Measurements from ENCODE around the gene ATG13. TPM values are rescaled to one million over a fixed set of nuclear protein-coding genes. Genes with fewer than 3 reads are reported as not detected.

ATG13 gene
- polyA plus RNA-seq, 1 donor, result 69.5 TPM

- no peak for DNase-seq
These were observed 58.0 kb downstream of the ATG13 start for GRCh38 chr11:46675288-46675851.

- no peak for DNase-seq
These were observed 58.6 kb downstream of the ATG13 start for GRCh38 chr11:46675949-46676348.

- DNase-seq, result no peak
These were observed 59.2 kb downstream of the ATG13 start for GRCh38 chr11:46676436-46677158.

GRCh38 chr11:46677169-46677568, 59.8 kb downstream of the ATG13 start:
- DNase-seq, result no peak

- DNase-seq, result no peak
These were observed 60.8 kb downstream of the ATG13 start for GRCh38 chr11:46677991-46678740.

GRCh38 chr11:46678741-46679130, 61.4 kb downstream of the ATG13 start:
- no peak for DNase-seq

- DNase-seq, result no peak
These were observed 62.1 kb downstream of the ATG13 start for GRCh38 chr11:46679241-46680163.

GRCh38 chr11:46680164-46680760, 62.9 kb downstream of the ATG13 start:
- DNase-seq, result no peak

- DNase-seq, result no peak
These were observed 63.5 kb downstream of the ATG13 start for GRCh38 chr11:46680815-46681214.

- DNase-seq, result no peak
These were observed 64.5 kb downstream of the ATG13 start for GRCh38 chr11:46681814-46682213.

GRCh38 chr11:46682773-46683752, 65.7 kb downstream of the ATG13 start:
- DNase-seq, result no peak

- DNase-seq, result no peak
These were observed 67.0 kb downstream of the ATG13 start for GRCh38 chr11:46684367-46684766.

- no peak for DNase-seq
These were observed 69.8 kb downstream of the ATG13 start for GRCh38 chr11:46686886-46687795.

GRCh38 chr11:46690702-46691101, 73.3 kb downstream of the ATG13 start:
- no peak for DNase-seq

GRCh38 chr11:46692450-46692849, 75.1 kb downstream of the ATG13 start:
- DNase-seq, result no peak

GRCh38 chr11:46693597-46694012, 76.3 kb downstream of the ATG13 start:
- no peak for DNase-seq

- DNase-seq, result no peak
These were observed 76.7 kb downstream of the ATG13 start for GRCh38 chr11:46694072-46694471.

- DNase-seq, result no peak
These were observed 77.3 kb downstream of the ATG13 start for GRCh38 chr11:46694607-46695006.
